Astrocyte of the spinal cord (primary cell): ENCODE data around the gene CCDC14.
"Not testable (repeated sequence)": the region's sequence is repeated elsewhere in the genome, so short reads cannot be mapped to it uniquely, and the experiment has no call there.

Source experiments
- DNase-seq: peaks from one replicate; pipeline ENCODE4 v3.0.0; 2011; ENCODE audit warnings: low read depth, low spot score
- H3K4me3 ChIP-seq: 2 replicates; pipeline ENCODE4 v1.5.1; 2011; ENCODE audit warnings: low read depth, mild to moderate bottlenecking, low read length, moderate library complexity
- in situ Hi-C: cut with HindIII; loops from 2 replicates; pipeline ENCODE4 v1.10.0; 2017; ENCODE audit warnings: low sequenced_read_pairs
- TF ChIP-seq, protein P1 (sequence below): IDR thresholded peaks from 2 replicates; pipeline ENCODE4 v1.5.1; 2012; ENCODE audit warnings: low read depth, mild to moderate bottlenecking, low read length, inconsistent platforms

CCDC14 gene, protein sequence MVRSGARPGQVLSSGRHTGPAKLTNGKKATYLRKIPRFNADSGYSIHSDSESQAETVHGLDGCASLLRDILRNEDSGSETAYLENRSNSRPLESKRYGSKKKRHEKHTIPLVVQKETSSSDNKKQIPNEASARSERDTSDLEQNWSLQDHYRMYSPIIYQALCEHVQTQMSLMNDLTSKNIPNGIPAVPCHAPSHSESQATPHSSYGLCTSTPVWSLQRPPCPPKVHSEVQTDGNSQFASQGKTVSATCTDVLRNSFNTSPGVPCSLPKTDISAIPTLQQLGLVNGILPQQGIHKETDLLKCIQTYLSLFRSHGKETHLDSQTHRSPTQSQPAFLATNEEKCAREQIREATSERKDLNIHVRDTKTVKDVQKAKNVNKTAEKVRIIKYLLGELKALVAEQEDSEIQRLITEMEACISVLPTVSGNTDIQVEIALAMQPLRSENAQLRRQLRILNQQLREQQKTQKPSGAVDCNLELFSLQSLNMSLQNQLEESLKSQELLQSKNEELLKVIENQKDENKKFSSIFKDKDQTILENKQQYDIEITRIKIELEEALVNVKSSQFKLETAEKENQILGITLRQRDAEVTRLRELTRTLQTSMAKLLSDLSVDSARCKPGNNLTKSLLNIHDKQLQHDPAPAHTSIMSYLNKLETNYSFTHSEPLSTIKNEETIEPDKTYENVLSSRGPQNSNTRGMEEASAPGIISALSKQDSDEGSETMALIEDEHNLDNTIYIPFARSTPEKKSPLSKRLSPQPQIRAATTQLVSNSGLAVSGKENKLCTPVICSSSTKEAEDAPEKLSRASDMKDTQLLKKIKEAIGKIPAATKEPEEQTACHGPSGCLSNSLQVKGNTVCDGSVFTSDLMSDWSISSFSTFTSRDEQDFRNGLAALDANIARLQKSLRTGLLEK

DNA sequence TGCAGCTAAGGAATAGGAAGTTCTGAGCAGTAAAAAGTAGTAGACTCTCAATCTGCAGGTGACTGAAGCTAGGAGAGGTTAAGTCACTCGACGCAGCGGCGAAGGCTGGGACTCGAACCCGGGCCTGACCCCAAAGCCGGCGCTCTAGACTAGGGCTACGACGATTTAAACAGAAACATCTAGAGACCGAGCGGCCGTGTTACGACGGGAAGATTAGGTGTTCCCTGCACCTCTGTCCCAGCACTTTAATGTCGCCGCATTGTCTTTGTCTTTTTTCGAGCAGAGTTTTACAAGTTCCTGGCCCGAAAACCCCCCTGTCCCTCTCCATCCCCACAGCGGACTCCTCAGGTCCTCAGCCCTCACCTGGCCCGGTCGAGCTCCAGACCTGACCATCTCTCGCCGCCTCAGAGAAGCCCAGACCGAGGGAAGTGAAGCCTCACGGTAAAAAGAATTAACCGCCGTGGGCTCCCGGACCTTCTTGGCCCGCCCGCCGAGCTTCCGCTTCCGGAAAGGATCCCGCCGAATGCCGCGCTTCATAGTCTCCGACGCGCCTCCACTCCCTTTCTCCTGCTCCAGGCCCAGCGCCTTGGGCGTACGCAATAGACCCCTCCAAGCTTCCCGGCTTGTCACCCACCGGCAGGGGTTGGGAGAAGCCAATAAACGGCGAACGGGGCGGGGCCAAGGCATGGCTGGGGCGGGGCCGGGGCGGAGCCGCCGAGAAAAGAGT is at the start of gene CCDC14:
CCDC14 (minus strand) TSS at position 449 of the 727 bp plus-strand sequence; CDS start at position 393, 56 bp downstream.
- H3K4me3 ChIP-seq = peak within 1 kb of the TSS; percentile 90
- DNase-seq = peak; percentile 97
- TF ChIP-seq, protein P1, sequence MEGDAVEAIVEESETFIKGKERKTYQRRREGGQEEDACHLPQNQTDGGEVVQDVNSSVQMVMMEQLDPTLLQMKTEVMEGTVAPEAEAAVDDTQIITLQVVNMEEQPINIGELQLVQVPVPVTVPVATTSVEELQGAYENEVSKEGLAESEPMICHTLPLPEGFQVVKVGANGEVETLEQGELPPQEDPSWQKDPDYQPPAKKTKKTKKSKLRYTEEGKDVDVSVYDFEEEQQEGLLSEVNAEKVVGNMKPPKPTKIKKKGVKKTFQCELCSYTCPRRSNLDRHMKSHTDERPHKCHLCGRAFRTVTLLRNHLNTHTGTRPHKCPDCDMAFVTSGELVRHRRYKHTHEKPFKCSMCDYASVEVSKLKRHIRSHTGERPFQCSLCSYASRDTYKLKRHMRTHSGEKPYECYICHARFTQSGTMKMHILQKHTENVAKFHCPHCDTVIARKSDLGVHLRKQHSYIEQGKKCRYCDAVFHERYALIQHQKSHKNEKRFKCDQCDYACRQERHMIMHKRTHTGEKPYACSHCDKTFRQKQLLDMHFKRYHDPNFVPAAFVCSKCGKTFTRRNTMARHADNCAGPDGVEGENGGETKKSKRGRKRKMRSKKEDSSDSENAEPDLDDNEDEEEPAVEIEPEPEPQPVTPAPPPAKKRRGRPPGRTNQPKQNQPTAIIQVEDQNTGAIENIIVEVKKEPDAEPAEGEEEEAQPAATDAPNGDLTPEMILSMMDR = no peak
- in situ Hi-C loops = no loop called here

DNA sequence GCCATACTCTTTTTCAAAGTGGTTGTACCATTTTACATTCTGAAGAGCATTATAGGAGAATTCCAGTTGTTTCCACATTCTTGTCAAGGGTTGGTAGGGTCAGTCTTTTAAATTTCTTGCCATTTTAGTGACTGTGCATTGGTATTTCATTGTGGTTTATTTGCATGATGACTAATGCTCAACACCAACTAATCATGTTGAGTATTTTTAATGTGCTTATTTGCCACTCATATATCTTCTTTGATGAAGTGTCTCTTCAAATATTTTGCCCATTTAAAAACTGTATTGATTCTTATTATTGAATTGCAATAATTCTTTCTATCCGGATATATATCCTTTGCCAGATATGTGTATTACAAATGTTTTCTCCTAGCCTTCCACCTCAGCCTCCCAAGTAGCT is 47.3 kb upstream of the CCDC14 start:
- H3K4me3 ChIP-seq, in situ Hi-C loops, DNase-seq: not testable (repeated sequence)

DNA sequence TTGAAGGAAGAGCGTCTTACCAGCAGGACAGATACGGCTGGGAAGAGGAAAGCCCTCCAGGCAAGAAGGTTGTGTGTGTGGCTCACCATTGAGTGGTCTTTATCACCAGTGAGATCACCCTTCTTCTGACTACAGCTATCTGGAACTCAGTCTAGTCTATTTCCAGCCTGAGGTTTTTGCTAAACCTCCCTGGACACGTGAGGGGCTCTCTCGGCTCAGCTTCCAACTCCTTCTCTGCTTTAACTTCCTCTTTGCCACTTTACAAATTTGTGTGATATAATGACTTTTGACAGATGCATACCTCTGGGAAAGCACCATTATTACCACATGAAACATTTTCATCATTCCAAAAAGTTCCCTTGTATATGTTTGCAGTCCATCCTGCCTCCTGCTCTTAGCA is 46.2 kb upstream of the CCDC14 start:
- no peak for DNase-seq
- TF ChIP-seq, protein P1 = no peak
- in situ Hi-C loops = no loop called here
- no peak overlapping the region for H3K4me3 ChIP-seq

DNA sequence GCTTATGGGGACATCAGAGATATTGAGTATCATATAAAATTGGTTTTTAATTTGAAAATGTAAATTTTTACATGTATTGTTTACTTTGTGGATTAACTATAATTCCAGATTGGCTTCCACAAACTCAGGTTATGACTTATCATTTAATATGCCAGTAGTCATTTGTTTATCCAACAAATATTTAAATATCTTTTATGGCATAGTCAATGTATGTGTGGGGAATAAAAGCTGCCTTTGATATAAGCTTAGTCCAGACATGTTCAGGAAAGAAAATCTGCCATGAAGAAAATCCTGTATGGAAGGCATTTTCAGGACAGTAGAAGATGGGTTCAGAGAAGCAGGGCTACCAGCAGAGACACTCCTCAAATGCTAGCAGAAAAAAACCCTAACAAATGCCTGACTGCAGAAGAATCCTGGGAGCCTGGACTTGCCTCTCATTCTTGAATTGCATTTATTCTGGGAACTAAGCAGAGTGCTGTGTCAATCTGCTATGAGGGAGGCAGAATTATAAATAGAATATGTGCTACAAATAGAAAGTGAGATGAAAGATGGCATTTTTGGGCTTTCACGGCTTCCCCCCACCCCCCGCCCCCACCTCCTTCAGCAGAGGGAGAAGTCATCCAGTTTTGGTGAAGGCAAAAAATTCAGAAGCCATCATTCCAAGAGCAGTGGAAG is 41.5 kb upstream of the CCDC14 start:
- H3K4me3 ChIP-seq, DNase-seq, in situ Hi-C loops: not testable (repeated sequence)

DNA sequence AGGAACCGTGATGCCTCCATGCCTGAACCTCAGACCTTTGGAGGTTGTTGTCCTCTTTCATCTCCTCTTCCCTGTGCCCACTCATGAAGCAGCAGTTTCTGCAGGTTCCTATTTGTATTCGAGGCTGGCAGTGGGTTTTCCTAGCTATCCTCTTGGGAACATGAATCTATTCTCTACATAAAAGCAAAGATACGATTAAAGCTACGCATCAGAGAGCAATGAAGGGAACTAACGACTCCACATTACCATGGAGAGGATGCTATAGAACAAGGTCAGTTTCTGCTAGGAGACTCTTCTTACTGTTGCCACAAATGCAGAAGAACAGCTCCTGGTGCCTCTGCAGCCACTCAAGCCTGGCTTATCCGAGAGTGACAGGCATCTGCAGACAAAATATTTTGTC is 40.3 kb upstream of the CCDC14 start:
- in situ Hi-C loops, H3K4me3 ChIP-seq, DNase-seq: not testable (repeated sequence)

DNA sequence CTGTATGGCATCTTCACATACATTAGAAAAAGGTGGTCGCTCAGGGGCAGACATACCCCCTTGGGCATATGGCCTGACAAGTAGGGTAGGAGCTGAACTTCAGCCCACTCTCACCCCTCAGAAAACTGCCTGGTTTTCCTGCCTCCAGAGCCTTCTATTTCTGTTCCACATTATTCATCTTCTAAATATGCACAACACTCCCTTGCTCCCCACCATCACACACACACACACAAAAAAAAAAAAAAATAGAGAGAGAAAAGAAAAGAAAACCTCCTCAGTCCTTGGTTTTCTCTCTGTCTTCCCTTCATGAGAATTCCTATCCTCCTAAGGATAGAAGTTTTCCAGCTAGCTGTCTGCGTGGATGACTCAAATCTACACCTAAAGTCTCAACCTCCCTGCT is 36.5 kb upstream of the CCDC14 start:
- in situ Hi-C loops = no loop called here
- TF ChIP-seq, protein P1 = no peak
- no peak overlapping the region for H3K4me3 ChIP-seq
- no peak for DNase-seq

DNA sequence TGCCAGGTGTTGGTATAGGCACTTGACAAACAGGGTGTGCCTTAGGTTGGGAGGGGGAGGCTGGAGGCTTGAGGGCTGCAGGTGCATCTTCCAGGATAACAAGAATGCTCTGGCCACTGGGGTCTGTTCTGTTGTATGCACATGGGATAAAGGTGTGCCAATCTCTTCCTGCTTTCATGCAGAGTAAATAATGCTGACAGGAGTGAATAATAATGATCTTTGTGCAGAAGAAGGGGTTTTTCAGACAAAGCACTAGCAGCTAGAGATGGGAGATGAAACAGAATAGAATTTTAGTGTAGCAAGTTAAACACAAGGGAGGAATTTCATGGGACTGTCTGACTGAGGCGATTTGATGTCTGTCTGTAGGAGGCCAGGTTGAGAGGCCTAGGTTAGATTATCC is 32.8 kb upstream of the CCDC14 start:
- no peak for DNase-seq
- in situ Hi-C loops = no loop called here
- H3K4me3 ChIP-seq = no peak overlapping the region
- TF ChIP-seq, protein P1 = no peak

DNA sequence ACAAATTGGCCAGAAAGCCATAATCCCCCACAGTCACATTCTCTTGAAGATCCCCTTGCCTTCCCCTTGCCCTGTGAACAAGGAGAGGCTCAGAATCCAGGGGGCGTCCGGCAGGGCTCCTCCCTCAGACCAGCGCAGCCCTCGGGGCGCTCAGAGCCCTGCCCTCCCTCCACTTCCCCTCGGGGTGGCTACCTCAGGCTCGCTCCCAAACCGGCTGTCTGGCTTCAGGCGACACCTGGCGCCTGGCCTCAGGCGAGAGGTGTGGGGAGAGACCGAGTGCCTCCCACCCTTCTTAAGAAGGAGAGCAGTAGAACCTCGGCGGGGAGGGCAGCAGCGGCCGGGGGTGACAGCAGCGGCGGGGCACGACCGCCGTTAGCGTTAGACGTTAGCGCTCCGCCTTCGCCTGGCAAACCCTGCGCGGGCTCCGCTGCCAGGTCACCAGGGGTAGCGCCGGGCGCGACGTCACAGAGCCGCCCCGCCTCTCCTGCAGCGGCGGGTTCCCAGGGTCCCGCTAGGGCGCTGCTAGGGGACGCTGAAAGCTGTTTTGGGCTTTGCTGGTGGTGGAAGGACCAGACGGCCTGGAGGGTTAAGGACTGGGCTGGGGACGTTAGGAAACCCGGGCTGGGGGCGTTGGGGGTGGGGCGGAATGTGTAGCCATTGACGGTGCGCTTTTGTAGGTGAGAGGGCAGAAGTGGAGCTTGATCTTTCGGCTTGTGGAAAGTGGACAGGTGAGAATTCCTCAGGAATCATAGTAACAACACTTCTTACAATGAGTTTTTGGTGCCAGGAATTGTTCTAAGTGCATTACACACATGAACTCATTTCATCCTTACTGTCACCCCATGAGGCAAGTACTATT is 30.9 kb upstream of the CCDC14 start, which contains the start of gene ROPN1:
ROPN1 (minus strand) TSS at position 395 of the 859 bp plus-strand sequence. CDS start 11,643 bp downstream, outside the sequence.
- in situ Hi-C loops, DNase-seq, H3K4me3 ChIP-seq: not testable (repeated sequence)
